ENCODE measurements around the gene AGTR1. TPM values are rescaled to one million over a fixed set of nuclear protein-coding genes. Genes with fewer than 3 reads are reported as not detected.
A peak's percentile ranks its signal among the peaks of the same experiment; 100 is the strongest.

Gene AGTR1
- total and polyA plus RNA-seq, 8 donors = 0.56 to 2.6 (median 0.82) TPM

GRCh38 chr3:148727231-148727630 lies 29.5 kb downstream of the AGTR1 start:
- FAIRE-seq (no peak), ATAC-seq (peak; percentile 60 to 83 (median 78)), DNase-seq (peak in 4 of 6 donors; percentile 36 to 65 (median 57))
- WGBS, 2 donors = 21 to 28% methylated on average over 5 of the region's 5 CpGs
- intact Hi-C loops (cut with DNase I) = loop anchor here in 2 of 3 donors (5.0 to 10.0 kb wide), 3 partner anchors 218 to 342 kb away; no protein-coding TSS in a partner anchor
- no peaks in the 10 kb centered on the region for H3K9me3 ChIP-seq
- no peak overlapping the region for H3K4me3 ChIP-seq
- TF ChIP-seq CTCF (IDR thresholded peaks at IDR 0.05) = peak; percentile 7 to 32 (median 28)
- H3K4me1 ChIP-seq = peaks cover 0 to 37% (median 13%) of the 10 kb centered on the region in 3 donors
- no peaks in the 10 kb centered on the region for H3K36me3 ChIP-seq
- H3K27me3 ChIP-seq = no peaks in the 10 kb centered on the region
- H3K27ac ChIP-seq = no peak overlapping the region

GRCh38 chr3:148728753-148729152 lies 31.1 kb downstream of the AGTR1 start:
- H3K27me3 ChIP-seq = no peaks in the 10 kb centered on the region
- ATAC-seq (no peak), DNase-seq (no peak), FAIRE-seq (no peak)
- H3K4me1 ChIP-seq = peaks cover 4 to 37% (median 20%) of the 10 kb centered on the region in 3 donors
- no peak overlapping the region for H3K4me3 ChIP-seq
- H3K36me3 ChIP-seq = no peaks in the 10 kb centered on the region
- intact Hi-C loops (cut with DNase I) = loop anchor here in 2 of 3 donors (5.0 to 10.0 kb wide), 3 partner anchors 216 to 344 kb away; no protein-coding TSS in a partner anchor
- peak overlapping the region in 2 of 4 donors; percentile 73 for H3K27ac ChIP-seq
- no peak for TF ChIP-seq CTCF (IDR thresholded peaks at IDR 0.05)
- 34 to 43% methylated on average over 2 of the region's 2 CpGs for WGBS, 2 donors
- no peaks in the 10 kb centered on the region for H3K9me3 ChIP-seq

GRCh38 chr3:148729476-148730055 lies 31.9 kb downstream of the AGTR1 start:
- H3K36me3 ChIP-seq = no peaks in the 10 kb centered on the region
- TF ChIP-seq CTCF (IDR thresholded peaks at IDR 0.05) = no peak
- no peak for DNase-seq
- no peaks in the 10 kb centered on the region for H3K9me3 ChIP-seq
- 21 to 29% methylated on average over 5 of the region's 5 CpGs for WGBS, 2 donors
- no peak for FAIRE-seq
- no peak overlapping the region for H3K4me3 ChIP-seq
- H3K4me1 ChIP-seq = peaks cover 7 to 44% (median 20%) of the 10 kb centered on the region in 3 donors
- H3K27me3 ChIP-seq = no peaks in the 10 kb centered on the region
- ATAC-seq = peak; percentile 15 to 25 (median 18)
- intact Hi-C loops (cut with DNase I) = loop anchor here in 2 of 3 donors (5.0 to 10.0 kb wide), 4 partner anchors 105 to 345 kb away; no protein-coding TSS in a partner anchor
- peak overlapping the region in 2 of 4 donors; percentile 73 for H3K27ac ChIP-seq

GRCh38 chr3:148730676-148731075 lies 33.0 kb downstream of the AGTR1 start:
- Histone ChIP-seq H3K4me1 (peaks cover 7 to 53% (median 20%) of the 10 kb centered on the region in 3 donors), H3K9me3 (no peaks in the 10 kb centered on the region), H3K36me3 (no peaks in the 10 kb centered on the region), H3K27ac (peak overlapping the region in 3 of 4 donors; percentile 6 to 73 (median 73)), H3K27me3 (no peaks in the 10 kb centered on the region), H3K4me3 (peak overlapping the region in 2 of 4 donors; percentile 18 to 21)
- FAIRE-seq = no peak
- 43 to 60% methylated on average over 3 of the region's 3 CpGs for WGBS, 2 donors
- peak in 1 of 4 donors; percentile 7 for ATAC-seq
- intact Hi-C loops (cut with DNase I) = loop anchor here in 1 of 3 donors (10.0 kb wide), 1 partner anchor 104 kb away; no protein-coding TSS in a partner anchor
- TF ChIP-seq CTCF (IDR thresholded peaks at IDR 0.05) = no peak
- DNase-seq = no peak

- peak; percentile 28 to 40 (median 36) for ATAC-seq
- Histone ChIP-seq H3K4me3 (peak overlapping the region in 1 of 4 donors; percentile 1), H3K27me3 (no peaks in the 10 kb centered on the region), H3K9me3 (no peaks in the 10 kb centered on the region), H3K36me3 (no peaks in the 10 kb centered on the region), H3K27ac (peak overlapping the region; percentile 24 to 87 (median 63)), H3K4me1 (peaks cover 8 to 41% (median 21%) of the 10 kb centered on the region in 3 donors)
- intact Hi-C loops (cut with DNase I) = loop anchor here in 2 of 3 donors (5.0 to 10.0 kb wide), 2 partner anchors 92 to 99 kb away; partner anchors contain the start of gene CPB1 (in 1 of the 2)
- WGBS, 2 donors = 20 to 24% methylated on average over 2 of the region's 2 CpGs
- peak; percentile 20 for FAIRE-seq
- DNase-seq = no peak
- TF ChIP-seq CTCF (IDR thresholded peaks at IDR 0.05) = no peak
These were observed 37.9 kb downstream of the AGTR1 start for GRCh38 chr3:148735597-148735996.
